HG03280 (cell line): ENCODE measurements around the gene ZDHHC24.
"Not testable (repeated sequence)": the region's sequence is repeated elsewhere in the genome, so short reads cannot be mapped to it uniquely, and the experiment has no call there.

Experiments used
- ATAC-seq: cut with Tn5 transposase; IDR thresholded peaks from one replicate; pipeline ENCODE4 v1.9.1; 2021; ENCODE audit warnings: mild to moderate bottlenecking, moderate library complexity; ENCODE audit not compliant: unreplicated experiment

The ZDHHC24 gene

DNA sequence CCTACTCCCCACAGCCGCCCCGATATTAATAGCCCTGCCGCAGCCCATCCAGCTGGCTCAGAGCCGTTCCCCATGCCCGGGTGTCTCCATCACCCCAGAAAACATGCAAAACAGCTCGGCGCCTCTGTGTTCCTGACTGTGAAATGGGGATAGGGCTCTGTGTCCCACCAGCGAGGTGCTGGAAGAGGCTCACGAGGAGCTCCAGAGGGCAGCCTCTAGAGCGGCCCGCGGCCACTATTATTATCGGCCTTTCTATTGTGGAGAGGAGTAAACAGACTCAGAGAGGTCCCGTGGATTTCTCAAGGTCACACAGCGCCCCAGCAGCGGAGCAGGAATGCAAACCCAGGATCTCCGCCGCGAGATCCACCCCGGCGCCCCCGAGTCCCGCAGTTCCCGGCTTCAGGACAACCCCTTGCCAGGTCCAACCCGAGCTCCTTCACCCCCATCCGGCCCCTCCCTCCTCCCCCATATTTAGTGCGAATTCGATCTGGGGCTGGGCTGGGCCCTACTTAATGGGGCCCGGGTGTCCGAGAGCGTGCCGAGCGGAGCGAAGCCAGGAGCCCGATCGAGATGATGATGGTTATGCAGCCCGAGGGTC, 619 bp upstream of the ZDHHC24 start, which contains the start of gene ACTN3:
Gene ACTN3, plus strand, starts transcription at position 536 of the 598 bp plus-strand sequence. Its CDS starts 35 bp downstream, at position 571.
- no peak for ATAC-seq

- ATAC-seq, result not testable (repeated sequence)
These were observed 896 bp downstream of the ZDHHC24 start for GRCh38 chr11:66544952-66545351.

DNA sequence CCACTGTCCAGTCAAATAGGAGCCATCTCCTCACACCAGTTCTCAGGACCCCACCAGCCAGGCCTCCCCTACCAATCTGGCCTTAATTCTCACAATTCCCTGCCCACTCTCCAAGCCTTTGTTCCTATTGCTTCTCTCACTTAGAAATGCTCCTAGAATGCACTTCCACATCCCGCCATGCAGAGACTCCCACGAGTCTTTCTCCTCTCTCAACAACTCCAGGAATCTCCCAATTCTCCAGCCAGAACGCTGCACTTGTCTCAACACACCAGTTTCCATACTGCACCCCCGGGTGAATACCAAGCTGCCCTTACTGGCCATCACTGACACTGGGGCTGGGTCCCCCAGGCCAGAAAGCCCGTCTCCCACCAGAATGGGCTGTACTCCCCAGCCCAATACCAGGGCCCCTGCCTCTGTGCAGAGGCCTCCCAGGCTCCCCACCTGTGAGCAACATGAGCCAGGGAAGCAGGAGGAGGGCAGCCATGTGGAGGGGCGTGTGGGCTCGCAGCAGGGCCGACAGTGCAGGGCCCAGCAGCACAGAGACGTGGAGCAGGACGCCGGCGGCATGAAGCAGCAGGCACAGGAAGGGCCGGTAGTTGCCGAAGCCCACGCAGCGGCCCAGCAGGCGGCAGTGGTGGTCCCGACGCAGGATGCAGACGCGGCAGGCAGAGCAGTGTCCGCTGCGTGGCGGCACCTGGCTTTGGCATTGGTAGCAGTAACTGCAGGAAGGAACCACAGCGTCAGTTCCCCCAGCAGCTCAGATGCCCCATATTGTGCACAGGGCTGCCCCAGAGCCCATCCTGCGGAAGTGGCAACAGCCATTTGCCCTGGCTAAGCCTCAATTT, 2.4 kb downstream of the ZDHHC24 start:
- no peak for ATAC-seq

GRCh38 chr11:66542362-66542761, 3.5 kb downstream of the ZDHHC24 start:
- no peak for ATAC-seq

- no peak for ATAC-seq
These were observed 4.0 kb downstream of the ZDHHC24 start for GRCh38 chr11:66541892-66542291.

DNA sequence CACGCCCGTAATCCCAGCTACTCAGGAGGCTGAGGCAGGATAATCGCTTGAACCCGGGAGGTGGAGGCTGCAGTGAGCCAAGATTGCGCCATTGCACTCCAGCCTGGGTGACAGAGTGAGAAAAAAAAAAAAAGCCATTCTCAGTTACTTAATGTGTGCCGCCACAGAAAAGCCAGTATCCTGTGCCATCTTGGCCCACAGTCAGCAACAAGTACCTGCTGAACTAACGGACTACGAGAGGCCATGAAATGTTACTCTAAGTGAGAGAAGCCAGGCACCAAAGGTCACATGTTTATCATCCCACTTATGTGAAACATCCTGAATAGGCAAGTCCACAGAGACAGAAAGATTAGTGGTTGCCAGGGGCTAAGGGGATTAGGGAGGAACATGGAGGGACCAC, 5.2 kb downstream of the ZDHHC24 start:
- not testable (repeated sequence) for ATAC-seq

GRCh38 chr11:66539870-66540213, 6.0 kb downstream of the ZDHHC24 start:
- ATAC-seq, result no peak

DNA sequence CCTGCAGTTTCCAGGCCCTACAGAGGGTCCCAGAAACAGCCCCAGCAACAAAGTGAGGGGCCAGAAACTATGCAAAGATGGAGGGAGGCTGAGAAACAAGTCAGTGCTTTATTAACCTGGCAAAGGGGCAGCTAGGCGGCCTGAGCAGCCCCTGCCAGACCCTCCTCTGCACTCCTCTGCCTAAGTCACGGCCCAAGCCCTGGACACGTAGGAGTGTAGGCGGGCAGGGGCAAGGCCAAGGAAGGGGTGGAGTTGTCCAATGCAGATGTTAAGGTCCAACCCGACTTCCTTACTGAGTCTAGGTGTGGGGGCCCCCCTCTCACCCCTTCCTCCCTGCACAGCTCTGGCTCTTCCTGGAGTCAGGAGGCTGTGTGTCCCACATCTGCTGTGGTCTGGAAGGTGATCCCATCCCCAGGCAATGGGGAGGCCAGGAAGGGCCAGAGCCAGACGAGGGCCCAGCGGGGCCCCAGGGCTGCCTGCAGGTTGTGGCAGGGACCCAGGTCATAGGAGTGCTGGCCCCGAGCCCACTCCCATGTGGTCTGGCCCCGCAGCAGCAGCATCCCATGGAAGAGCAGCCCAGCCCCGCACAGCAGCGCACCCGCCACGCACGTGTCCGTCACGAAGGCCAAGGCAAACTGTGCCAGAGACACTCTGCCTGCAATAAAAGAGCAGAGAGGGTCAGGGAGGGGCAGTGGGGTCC, 6.5 kb downstream of the ZDHHC24 start:
- no peak for ATAC-seq

- no peak for ATAC-seq
These were observed 13.1 kb downstream of the ZDHHC24 start for GRCh38 chr11:66532784-66533183.

DNA sequence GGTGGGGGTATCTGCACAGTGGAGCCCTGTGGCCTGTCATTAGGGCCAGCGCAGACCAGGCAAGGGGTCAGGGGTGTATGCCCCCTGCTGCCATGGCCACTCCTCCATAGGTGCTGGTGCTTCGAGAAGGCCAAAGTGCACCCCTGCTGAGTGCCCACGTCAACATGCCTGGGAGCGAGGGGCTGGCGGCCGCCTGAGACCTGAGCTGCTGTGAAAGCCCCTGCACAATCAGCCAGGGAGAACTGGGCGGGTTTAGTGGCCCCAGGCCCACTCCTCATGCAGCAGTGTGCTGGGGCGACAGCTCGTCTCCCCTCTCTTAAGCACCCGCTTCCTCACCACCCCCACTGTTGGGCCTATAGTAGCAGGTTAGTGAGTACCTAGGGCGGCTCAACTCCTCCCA, 14.0 kb downstream of the ZDHHC24 start:
- ATAC-seq, result no peak

GRCh38 chr11:66530927-66531709, 14.7 kb downstream of the ZDHHC24 start:
- ATAC-seq, result no peak

GRCh38 chr11:66529655-66530054, 16.2 kb downstream of the ZDHHC24 start:
- ATAC-seq, result no peak

DNA sequence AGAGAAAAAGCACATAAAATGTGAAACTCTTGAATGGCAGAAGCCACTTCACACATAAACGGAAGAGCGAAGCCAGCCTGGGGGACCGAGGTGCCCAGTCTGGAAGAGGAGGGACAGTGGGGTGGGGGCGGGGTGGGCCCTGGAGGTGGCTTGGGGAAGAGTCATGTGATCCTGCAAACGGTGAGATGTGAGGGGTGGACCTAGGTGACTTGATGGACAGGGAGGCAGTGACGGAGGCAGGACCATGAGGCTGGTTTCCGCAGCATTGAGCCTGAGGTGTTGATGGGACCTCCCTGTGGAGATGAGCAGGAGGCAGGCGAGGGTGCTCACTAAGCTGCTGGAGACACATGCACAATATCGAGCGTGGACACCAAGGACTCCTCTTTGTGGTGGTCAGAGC, 16.8 kb downstream of the ZDHHC24 start:
- ATAC-seq, result no peak

- ATAC-seq, result no peak
These were observed 21.4 kb downstream of the ZDHHC24 start for GRCh38 chr11:66524304-66525040.

DNA sequence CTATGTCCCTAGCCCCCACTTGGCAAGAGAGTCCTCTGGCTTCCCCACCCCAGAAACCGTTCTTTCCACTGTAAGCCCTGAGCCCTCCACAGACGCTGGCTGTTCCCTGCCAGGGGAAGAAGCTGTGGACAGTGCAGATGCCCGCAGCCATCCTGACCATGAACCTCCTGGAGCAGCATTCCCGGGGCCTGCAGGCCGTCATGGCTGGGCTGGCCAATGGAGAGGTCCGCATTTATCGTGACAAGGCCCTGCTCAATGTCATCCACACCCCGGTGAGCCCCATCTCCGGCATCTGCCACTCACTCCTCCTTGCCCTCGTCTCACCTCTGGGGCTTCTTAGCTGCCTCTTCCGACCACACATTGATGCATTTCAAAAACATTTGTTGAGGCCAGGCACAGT, 22.2 kb downstream of the ZDHHC24 start:
- no peak for ATAC-seq

DNA sequence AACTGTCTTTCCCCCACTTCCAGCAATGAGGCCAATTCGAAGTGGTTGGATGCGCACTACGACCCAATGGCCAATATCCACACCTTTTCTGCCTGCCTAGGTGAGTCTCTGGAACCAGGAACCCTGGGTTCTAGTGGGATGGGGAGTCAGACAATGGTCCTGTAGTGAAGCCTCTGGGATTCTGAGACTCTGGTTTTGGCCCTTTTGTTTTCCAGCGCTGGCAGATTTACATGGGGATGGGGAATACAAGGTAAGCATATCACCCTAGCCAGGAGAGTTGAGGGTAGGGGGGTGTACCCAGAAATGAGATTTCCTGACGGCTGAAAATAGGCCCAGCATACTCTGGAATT, 34.9 kb downstream of the ZDHHC24 start:
- no peak for ATAC-seq

DNA sequence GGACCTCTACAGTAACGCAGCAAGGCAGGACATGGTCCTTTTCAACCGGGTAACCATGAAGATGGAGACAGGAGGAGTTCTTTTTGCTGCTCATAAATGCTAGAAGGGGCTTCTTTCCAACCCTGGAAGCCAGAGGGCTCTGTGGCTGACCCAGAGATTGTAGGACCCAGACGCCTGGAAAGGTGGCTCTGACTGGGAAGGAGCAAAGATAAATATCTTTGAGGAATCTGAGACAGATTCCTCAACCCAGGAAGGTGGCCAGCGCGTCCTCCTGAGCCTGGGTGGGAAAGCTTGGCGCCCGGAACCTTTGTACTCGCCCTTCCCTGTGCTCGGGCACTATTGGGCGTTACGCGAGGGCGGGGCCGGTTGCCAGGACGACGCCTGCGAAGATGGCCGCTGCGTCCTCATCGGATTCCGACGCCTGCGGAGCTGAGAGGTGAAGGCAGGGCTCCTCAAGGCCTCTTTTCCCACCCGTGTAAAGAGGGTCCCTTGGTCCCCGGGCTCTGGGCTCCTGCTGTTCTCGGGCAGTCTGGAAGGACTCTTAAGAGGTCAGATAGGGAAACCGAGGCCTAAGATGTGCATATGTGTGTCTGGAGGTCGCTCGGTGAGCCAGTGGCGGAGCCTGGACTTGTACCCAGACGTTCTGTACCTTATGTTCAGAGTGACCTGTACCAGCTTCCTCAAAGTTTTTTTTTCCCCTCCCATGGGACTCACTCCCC, 35.4 kb downstream of the ZDHHC24 start, which contains the start of gene BBS1:
Gene BBS1, plus strand, starts transcription at position 365 of the 719 bp plus-strand sequence. Its CDS starts 25 bp downstream, at position 390.
- ATAC-seq, result peak; percentile 98

DNA sequence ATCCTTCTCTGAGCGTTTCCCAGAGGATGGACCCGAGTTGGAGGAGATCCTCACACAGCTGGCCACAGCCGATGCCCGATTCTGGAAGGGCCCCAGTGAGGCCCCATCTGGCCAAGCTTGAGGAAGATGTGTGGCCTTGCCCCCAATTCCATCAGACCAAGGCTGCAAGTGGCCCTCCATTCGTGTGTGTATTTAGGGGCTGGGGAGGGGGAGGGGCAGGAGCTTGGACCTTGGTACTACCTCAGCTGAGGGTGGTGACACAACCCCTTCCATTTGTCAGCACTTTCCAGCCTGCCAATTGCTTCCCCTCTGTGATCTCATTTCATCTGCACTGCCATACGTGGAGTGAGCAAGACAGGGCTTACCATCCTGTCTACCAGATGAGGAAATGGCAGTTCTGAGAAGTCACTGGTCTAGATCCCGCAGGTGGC, 36.7 kb downstream of the ZDHHC24 start:
- no peak for ATAC-seq

DNA sequence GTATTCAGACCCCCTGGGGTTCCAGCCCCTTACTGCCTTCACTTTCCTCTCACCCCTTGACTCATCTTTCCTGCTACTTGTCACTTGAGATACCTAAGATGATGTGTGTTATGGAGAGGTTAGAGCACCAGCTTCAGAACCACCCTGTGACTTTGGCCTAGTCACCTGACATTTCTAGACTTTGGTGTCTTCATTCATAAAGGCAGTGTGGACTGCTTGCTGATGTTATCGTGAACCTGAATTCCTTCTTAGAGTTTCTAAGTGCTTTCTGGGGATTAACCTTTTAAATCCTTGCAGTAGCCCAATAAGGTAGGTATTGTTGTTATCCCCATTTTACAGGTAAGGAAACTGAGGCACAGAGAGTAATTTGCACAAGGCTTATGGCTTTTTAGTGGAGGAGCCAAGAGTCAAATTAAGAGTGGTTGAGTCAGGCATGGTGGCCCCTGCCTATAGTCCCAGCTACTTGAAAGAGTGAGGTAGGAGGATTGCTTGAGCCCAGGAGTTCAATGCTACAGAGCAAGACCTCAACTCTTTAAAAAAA, 40.5 kb downstream of the ZDHHC24 start:
- ATAC-seq, result no peak
